ENCODE measurements around the gene NSMF.

Gene NSMF

GRCh38 chr9:137449081-137449844, 9.9 kb downstream of the NSMF start:
- TF ChIP-seq, protein P1, sequence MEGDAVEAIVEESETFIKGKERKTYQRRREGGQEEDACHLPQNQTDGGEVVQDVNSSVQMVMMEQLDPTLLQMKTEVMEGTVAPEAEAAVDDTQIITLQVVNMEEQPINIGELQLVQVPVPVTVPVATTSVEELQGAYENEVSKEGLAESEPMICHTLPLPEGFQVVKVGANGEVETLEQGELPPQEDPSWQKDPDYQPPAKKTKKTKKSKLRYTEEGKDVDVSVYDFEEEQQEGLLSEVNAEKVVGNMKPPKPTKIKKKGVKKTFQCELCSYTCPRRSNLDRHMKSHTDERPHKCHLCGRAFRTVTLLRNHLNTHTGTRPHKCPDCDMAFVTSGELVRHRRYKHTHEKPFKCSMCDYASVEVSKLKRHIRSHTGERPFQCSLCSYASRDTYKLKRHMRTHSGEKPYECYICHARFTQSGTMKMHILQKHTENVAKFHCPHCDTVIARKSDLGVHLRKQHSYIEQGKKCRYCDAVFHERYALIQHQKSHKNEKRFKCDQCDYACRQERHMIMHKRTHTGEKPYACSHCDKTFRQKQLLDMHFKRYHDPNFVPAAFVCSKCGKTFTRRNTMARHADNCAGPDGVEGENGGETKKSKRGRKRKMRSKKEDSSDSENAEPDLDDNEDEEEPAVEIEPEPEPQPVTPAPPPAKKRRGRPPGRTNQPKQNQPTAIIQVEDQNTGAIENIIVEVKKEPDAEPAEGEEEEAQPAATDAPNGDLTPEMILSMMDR (IDR thresholded peaks at IDR 0.05; ENCODE audit: low read depth, low read length): no peak

GRCh38 chr9:137448602-137448962, 10.6 kb downstream of the NSMF start:
- TF ChIP-seq, protein P1 (IDR thresholded peaks at IDR 0.05; ENCODE audit: low read depth, low read length): no peak

More at GRCh38 chr9:137449081-137449844, 9.9 kb downstream of the NSMF start:
- DNase-seq (ENCODE audit: extremely low read depth, low read depth): no peak

GRCh38 chr9:137447722-137448601, 11.2 kb downstream of the NSMF start:
- TF ChIP-seq, protein P1 (IDR thresholded peaks at IDR 0.05; ENCODE audit: low read depth, low read length): no peak
- no peak for DNase-seq (ENCODE audit: extremely low read depth, low read depth)

More at GRCh38 chr9:137448602-137448962, 10.6 kb downstream of the NSMF start:
- no peak for DNase-seq (ENCODE audit: extremely low read depth, low read depth)

DNA sequence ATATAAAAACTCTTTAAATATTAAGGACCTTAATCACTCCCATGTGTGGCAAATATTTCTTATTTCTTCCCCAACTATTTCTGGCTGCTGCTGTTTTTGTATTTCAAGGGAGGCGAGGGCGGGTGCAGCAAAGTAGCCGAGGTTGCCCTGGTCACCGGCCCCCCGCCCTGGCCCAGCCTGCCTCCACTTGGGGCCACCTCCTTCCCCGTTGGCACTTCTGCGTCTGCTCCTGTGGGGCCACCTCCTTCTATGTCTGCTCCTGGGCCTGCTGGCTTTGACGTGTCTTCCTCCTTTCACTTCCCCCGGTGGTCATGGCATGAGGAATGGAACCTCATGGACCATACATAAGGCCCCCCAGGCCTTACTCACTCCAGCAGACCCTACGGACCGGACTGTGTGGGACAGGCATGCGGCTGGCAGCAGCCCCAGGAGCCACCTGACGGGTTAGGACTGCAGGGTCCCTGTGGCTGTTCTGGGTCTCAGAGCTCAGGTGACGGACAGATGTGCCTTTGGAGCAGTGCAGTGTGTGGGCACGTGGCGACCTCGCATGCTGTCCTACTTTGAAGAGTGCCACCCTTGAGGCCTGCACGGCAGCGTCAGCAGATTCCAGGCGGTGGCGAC, 12.2 kb downstream of the NSMF start:
- TF ChIP-seq, protein P1 (IDR thresholded peaks at IDR 0.05; ENCODE audit: low read depth, low read length): no peak
- no peak for DNase-seq (ENCODE audit: extremely low read depth, low read depth)

DNA sequence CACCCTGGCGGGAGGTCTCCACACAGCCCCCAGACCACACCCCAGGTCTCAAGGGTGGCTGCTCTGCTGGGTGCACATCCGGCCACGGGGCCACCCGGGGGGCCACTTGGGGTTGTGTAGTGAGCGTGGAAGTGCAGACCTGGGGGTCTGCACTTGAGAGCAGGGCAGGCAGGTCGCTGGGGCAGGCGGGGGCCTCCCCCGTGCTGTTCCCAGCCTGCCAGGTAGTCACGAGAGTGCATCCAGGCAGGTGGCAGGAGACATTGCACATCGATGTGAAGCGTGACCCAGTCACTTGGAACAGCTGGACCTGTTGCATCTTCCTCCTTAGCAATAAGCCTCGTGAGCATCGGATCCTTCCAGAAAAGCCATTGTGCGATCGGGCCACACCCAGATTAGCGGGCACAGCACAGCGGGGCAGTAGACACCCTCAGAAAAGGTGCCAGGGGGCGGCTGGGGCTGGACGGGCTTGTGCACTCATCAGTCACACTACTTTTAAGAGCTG, 13.2 kb downstream of the NSMF start:
- TF ChIP-seq, protein P1 (IDR thresholded peaks at IDR 0.05; ENCODE audit: low read depth, low read length): no peak
- DNase-seq (ENCODE audit: extremely low read depth, low read depth): no peak

DNA sequence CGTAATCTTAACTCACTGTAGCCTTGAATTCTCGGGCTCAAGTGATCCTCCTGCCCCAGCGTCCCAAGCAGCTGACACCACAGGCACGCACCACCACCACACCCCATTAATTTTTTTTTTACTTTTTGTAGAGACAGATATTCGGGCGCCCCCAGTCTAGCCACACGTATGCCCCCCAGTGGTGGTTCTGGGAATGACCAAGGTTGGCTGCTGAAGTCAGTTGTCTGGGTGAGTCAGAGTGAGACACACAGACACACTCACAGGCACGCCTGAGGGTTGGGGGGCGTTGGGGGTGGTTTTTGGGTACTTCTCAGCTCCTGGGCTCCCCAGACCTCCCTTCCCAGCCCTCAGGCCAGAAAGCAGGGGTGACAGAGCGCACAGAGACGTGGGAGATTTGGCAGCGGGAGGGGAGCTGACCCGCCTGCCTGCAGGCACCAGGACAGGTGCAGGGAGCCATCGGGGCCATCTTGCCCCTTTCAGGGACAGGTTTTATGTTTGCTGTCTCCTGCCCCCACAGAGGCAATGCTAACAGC, 13.8 kb downstream of the NSMF start:
- TF ChIP-seq, protein P1 (IDR thresholded peaks at IDR 0.05; ENCODE audit: low read depth, low read length): peak; percentile 81
- DNase-seq (ENCODE audit: extremely low read depth, low read depth): peak; percentile 40

Data from AG09319 (cell line).